ENCODE data around the gene BORCS5.

BORCS5 gene

GRCh38 chr12:12468575-12468974 is 111.7 kb downstream of the BORCS5 start:
- H3K27ac ChIP-seq: no peak overlapping the region
- TF ChIP-seq CTCF (conservative IDR thresholded peaks at IDR 0.05): no peak

- H3K27ac ChIP-seq: no peak overlapping the region; the same call in 1 of the 2 replicates
- TF ChIP-seq CTCF (conservative IDR thresholded peaks at IDR 0.05): no peak
These were observed 112.5 kb downstream of the BORCS5 start for GRCh38 chr12:12469386-12469785.

GRCh38 chr12:12470751-12471306 is 114.0 kb downstream of the BORCS5 start:
- TF ChIP-seq CTCF (conservative IDR thresholded peaks at IDR 0.05): no peak
- H3K27ac ChIP-seq: peak overlapping the region; percentile 83

- peak overlapping the region; percentile 83 for H3K27ac ChIP-seq
These were observed 115.4 kb downstream of the BORCS5 start for GRCh38 chr12:12471982-12472961.

GRCh38 chr12:12473223-12473622 is 116.3 kb downstream of the BORCS5 start:
- no peak for TF ChIP-seq CTCF (conservative IDR thresholded peaks at IDR 0.05)
- H3K27ac ChIP-seq: no peak overlapping the region; the same call in 1 of the 2 replicates

GRCh38 chr12:12474471-12474928 is 117.6 kb downstream of the BORCS5 start:
- H3K27ac ChIP-seq: no peak overlapping the region
- TF ChIP-seq CTCF (conservative IDR thresholded peaks at IDR 0.05): no peak

- TF ChIP-seq CTCF (conservative IDR thresholded peaks at IDR 0.05): no peak
- H3K27ac ChIP-seq: no peak overlapping the region
These were observed 118.3 kb downstream of the BORCS5 start for GRCh38 chr12:12474931-12475795.

All from VCaP (cell line).